ENCODE data around the gene CDH6. TPM values are rescaled to one million over a fixed set of nuclear protein-coding genes. Genes with fewer than 3 reads are reported as not detected.

Gene CDH6
- total and polyA plus RNA-seq, 4 experiments from 2014 or later: not detected

DNA sequence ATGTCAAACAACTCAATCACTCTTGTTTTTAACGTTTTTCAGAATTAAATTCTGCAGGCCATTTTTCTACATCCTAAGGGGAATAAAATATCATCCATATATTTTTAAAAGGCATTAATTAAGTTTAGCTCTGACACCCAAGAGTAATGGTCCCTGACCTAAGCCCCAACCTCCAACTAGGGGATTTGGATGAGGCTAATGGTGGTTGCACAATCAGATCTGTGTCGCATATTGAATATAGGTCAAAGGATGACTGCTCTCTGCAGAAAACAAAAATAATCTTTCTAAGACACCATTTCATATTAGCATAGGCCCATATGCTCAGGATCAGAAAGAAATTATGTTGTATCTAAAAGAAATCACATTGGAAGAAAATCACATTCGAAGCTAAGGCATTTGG is 20.7 kb downstream of the CDH6 start:
- Histone ChIP-seq H3K27me3 (ENCODE audit: insufficient read depth, low read length) (no peaks in the 10 kb centered on the region), H3K27ac (ENCODE audit: low read depth, low read length) (no peak overlapping the region), H3K36me3 (ENCODE audit: insufficient read depth, low read length) (no peaks in the 10 kb centered on the region), H3K9me3 (ENCODE audit: control insufficient read depth in 1 of 2, low read length in 2 of 2) (no peaks in the 10 kb centered on the region), H3K4me3 (ENCODE audit: low read length in 2 of 2) (no peak overlapping the region), H3K4me1 (ENCODE audit: insufficient read depth, low read length) (no peaks in the 10 kb centered on the region)
- intact Hi-C loops (cut with micrococcal nuclease): no loop called here
- Mint-ChIP-seq H3K9me3 (peaks cover 0 to 2% (median 0%) of the 10 kb centered on the region in 8 donors), H3K27me3 (peaks cover 0 to 1% of the 10 kb centered on the region in 2 donors), H3K4me3 (no peak overlapping the region), H3K36me3 (no peaks in the 10 kb centered on the region), H3K27ac (no peak overlapping the region), H3K4me1 (peaks cover 0 to 1% (median 0%) of the 10 kb centered on the region in 4 donors)
- POLR2A ChIA-PET (ENCODE audit: partially characterized antibody): no interaction called here
- CTCF ChIA-PET (ENCODE audit: partially characterized antibody): no interaction called here
- no peak for DNase-seq

DNA sequence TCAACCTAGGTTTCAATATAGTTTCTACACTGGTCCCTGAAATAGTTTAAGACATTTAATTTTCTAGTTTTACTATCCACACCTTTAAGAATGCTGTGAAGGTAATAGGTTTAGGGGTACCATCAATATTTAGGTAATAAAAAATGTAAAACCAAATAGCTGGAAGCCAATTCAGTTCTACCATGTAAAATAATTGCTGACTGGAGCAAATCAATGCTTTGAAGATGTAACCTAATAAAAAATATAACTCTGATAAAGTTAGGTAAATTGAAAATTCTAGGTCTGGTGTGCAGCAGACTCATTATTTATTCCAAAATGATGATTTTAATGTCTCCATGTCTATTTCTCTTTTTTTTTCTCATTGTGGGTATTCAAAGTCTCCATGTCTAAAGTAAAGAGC is 21.8 kb downstream of the CDH6 start:
- no peak overlapping the region for H3K27ac Mint-ChIP-seq
- H3K27me3 Mint-ChIP-seq: peaks cover 0 to 1% of the 10 kb centered on the region in 2 donors
- Histone ChIP-seq H3K27me3 (ENCODE audit: insufficient read depth, low read length) (no peaks in the 10 kb centered on the region), H3K9me3 (ENCODE audit: control insufficient read depth in 1 of 2, low read length in 2 of 2) (no peaks in the 10 kb centered on the region), H3K36me3 (ENCODE audit: insufficient read depth, low read length) (no peaks in the 10 kb centered on the region), H3K27ac (ENCODE audit: low read depth, low read length) (no peak overlapping the region), H3K4me1 (ENCODE audit: insufficient read depth, low read length) (no peaks in the 10 kb centered on the region), H3K4me3 (ENCODE audit: low read length in 2 of 2) (no peak overlapping the region)
- ChIA-PET POLR2A (ENCODE audit: partially characterized antibody) (no interaction called here), CTCF (ENCODE audit: partially characterized antibody) (no interaction called here)
- intact Hi-C loops (cut with micrococcal nuclease): no loop called here
- no peak overlapping the region for H3K4me3 Mint-ChIP-seq
- DNase-seq: no peak
- H3K4me1 Mint-ChIP-seq: peaks cover 0 to 1% (median 0%) of the 10 kb centered on the region in 4 donors
- H3K9me3 Mint-ChIP-seq: peaks cover 0 to 2% (median 0%) of the 10 kb centered on the region in 8 donors
- H3K36me3 Mint-ChIP-seq: no peaks in the 10 kb centered on the region

DNA sequence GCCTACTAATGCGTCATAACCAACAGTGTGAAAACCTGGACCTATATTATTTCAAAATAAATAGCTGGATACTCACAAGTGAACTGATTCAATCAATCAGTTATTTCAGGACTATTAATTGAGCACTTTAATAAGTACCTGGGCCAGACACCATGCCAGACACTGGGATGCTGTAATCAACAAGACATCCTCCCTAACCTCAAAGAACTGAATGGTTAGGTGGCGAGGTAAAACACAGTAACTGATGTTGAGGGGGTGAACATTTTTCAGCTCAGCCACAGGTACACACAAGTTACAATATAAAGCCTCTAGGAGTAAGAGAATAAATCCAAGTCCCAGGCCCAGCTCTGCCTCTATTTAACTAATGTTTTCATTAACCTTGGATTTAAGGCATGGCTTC is 24.0 kb downstream of the CDH6 start:
- Mint-ChIP-seq H3K9me3 (peaks cover 0 to 4% (median 0%) of the 10 kb centered on the region in 8 donors), H3K4me3 (no peak overlapping the region)
- no peaks in the 10 kb centered on the region for H3K4me1 ChIP-seq (ENCODE audit: insufficient read depth, low read length)

DNA sequence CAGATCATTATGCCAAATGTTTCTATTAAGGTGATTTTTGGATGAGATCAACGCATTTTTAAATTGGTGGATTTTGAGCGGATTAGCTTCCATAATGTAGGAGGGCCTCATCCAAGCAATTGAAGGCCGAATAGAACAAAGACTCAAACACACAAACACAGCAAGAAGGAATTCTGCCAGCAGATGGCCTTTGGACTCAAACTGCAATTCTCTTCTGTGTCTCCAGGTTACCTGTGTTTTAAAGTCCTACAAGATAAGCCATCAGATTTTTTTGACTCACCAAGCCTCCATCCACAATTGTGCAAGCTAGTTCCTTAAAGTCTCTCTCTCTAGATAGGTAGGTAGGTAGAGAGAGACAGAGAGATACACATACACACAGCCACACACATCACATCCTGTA is 25.5 kb downstream of the CDH6 start:
- no peaks in the 10 kb centered on the region for H3K27me3 ChIP-seq (ENCODE audit: insufficient read depth, low read length)
- H3K9me3 Mint-ChIP-seq: peaks cover 0 to 4% (median 0%) of the 10 kb centered on the region in 8 donors
- no peak overlapping the region for H3K27ac ChIP-seq (ENCODE audit: low read depth, low read length)
- POLR2A ChIA-PET (ENCODE audit: partially characterized antibody): no interaction called here
- CTCF ChIA-PET (ENCODE audit: partially characterized antibody): no interaction called here
- no peak overlapping the region for H3K4me3 ChIP-seq (ENCODE audit: low read length in 2 of 2)
- H3K9me3 ChIP-seq (ENCODE audit: control insufficient read depth in 1 of 2, low read length in 2 of 2): no peaks in the 10 kb centered on the region
- no peak overlapping the region for H3K27ac Mint-ChIP-seq
- intact Hi-C loops (cut with micrococcal nuclease): no loop called here
- no peaks in the 10 kb centered on the region for H3K27me3 Mint-ChIP-seq
- H3K4me1 Mint-ChIP-seq: no peaks in the 10 kb centered on the region
- no peaks in the 10 kb centered on the region for H3K36me3 ChIP-seq (ENCODE audit: insufficient read depth, low read length)
- H3K4me1 ChIP-seq (ENCODE audit: insufficient read depth, low read length): no peaks in the 10 kb centered on the region
- H3K4me3 Mint-ChIP-seq: no peak overlapping the region
- no peaks in the 10 kb centered on the region for H3K36me3 Mint-ChIP-seq
- no peak for DNase-seq

More for the DNA sequence above, 24.0 kb downstream of the CDH6 start:
- intact Hi-C loops (cut with micrococcal nuclease): no loop called here
- H3K27ac ChIP-seq (ENCODE audit: low read depth, low read length): no peak overlapping the region
- no peak overlapping the region for H3K4me3 ChIP-seq (ENCODE audit: low read length in 2 of 2)
- no peaks in the 10 kb centered on the region for H3K9me3 ChIP-seq (ENCODE audit: control insufficient read depth in 1 of 2, low read length in 2 of 2)
- H3K27me3 Mint-ChIP-seq: peaks cover 0 to 1% of the 10 kb centered on the region in 2 donors
- no peak for DNase-seq
- H3K27ac Mint-ChIP-seq: no peak overlapping the region
- ChIA-PET CTCF (ENCODE audit: partially characterized antibody) (no interaction called here), POLR2A (ENCODE audit: partially characterized antibody) (no interaction called here)
- H3K36me3 Mint-ChIP-seq: no peaks in the 10 kb centered on the region
- peaks cover 0 to 1% (median 0%) of the 10 kb centered on the region in 4 donors for H3K4me1 Mint-ChIP-seq
- H3K27me3 ChIP-seq (ENCODE audit: insufficient read depth, low read length): no peaks in the 10 kb centered on the region
- no peaks in the 10 kb centered on the region for H3K36me3 ChIP-seq (ENCODE audit: insufficient read depth, low read length)

DNA sequence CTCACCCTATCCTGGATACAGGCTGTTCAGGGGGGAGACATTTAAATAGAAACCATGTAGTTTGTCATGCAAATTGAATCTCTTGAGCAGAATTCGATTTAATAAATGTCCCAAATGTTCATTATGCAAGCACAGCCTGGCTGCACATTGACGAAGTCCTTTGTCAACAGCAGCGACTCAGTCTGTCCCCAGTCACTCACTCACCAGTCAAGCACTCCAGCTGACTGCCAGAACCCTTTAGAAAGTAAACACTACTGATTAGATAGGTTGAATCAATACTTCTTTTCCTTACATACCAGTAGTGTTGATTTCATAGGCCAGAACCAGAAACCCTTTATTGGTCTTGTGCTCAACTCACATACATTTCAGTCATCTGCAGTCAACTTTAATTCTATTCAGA is 27.5 kb downstream of the CDH6 start:
- no peaks in the 10 kb centered on the region for H3K36me3 ChIP-seq (ENCODE audit: insufficient read depth, low read length)
- H3K9me3 ChIP-seq (ENCODE audit: control insufficient read depth in 1 of 2, low read length in 2 of 2): no peaks in the 10 kb centered on the region
- Mint-ChIP-seq H3K27ac (no peak overlapping the region), H3K4me1 (no peaks in the 10 kb centered on the region), H3K9me3 (peaks cover 0 to 4% (median 0%) of the 10 kb centered on the region in 8 donors), H3K4me3 (no peak overlapping the region), H3K36me3 (no peaks in the 10 kb centered on the region), H3K27me3 (no peaks in the 10 kb centered on the region)
- H3K4me3 ChIP-seq (ENCODE audit: low read length in 2 of 2): no peak overlapping the region
- CTCF ChIA-PET (ENCODE audit: partially characterized antibody): no interaction called here
- intact Hi-C loops (cut with micrococcal nuclease): no loop called here
- H3K4me1 ChIP-seq (ENCODE audit: insufficient read depth, low read length): no peaks in the 10 kb centered on the region
- DNase-seq: no peak
- POLR2A ChIA-PET (ENCODE audit: partially characterized antibody): no interaction called here
- H3K27ac ChIP-seq (ENCODE audit: low read depth, low read length): no peak overlapping the region
- H3K27me3 ChIP-seq (ENCODE audit: insufficient read depth, low read length): no peaks in the 10 kb centered on the region

DNA sequence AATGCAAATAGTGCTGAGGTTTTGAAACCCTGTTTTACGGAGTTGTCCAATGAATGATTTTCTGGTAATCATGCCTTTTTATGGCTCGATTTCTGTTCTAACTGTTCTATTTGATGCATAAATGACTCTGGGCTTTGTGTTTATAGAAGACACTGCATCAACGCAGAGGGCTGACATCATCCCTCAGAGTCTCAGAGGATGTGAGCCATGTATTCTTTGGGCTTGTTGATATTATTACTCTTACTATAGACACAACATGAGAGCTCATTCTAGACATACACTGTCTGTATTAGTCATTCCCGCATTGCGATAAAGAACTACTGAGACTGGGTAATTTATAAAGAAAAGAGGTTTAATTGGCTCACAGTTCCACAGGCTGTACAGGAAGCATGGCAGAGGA is 31.6 kb downstream of the CDH6 start:
- no peaks in the 10 kb centered on the region for H3K4me1 ChIP-seq (ENCODE audit: insufficient read depth, low read length)
- Mint-ChIP-seq H3K27ac (no peak overlapping the region), H3K4me1 (no peaks in the 10 kb centered on the region), H3K4me3 (no peak overlapping the region), H3K9me3 (peaks cover 0 to 9% (median 3%) of the 10 kb centered on the region in 8 donors), H3K36me3 (no peaks in the 10 kb centered on the region), H3K27me3 (peaks cover 0 to 3% of the 10 kb centered on the region in 2 donors)
- no peaks in the 10 kb centered on the region for H3K9me3 ChIP-seq (ENCODE audit: control insufficient read depth in 1 of 2, low read length in 2 of 2)
- CTCF ChIA-PET (ENCODE audit: partially characterized antibody): no interaction called here
- H3K36me3 ChIP-seq (ENCODE audit: insufficient read depth, low read length): no peaks in the 10 kb centered on the region
- H3K27me3 ChIP-seq (ENCODE audit: insufficient read depth, low read length): no peaks in the 10 kb centered on the region
- no peak for DNase-seq
- no peak overlapping the region for H3K27ac ChIP-seq (ENCODE audit: low read depth, low read length)
- H3K4me3 ChIP-seq (ENCODE audit: low read length in 2 of 2): no peak overlapping the region
- intact Hi-C loops (cut with micrococcal nuclease): no loop called here
- POLR2A ChIA-PET (ENCODE audit: partially characterized antibody): no interaction called here

DNA sequence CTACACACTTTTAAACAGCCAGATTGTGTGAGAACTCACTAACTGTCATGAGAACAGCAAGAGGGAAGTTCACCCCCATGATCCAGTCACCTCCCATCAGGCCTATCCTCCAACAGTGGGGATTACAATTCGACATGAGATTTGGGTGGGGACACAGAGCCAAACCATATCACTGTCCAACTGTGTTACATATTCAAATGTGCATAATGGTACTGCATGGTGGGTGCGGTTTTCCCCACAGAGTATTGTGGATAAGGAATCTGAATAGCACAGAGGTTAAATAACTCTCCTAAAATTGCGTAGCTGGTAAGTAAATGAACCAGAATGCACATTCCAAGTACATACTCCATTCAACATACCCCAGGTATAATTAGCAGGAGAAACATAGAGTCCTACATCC is 32.1 kb downstream of the CDH6 start:
- DNase-seq: no peak
- Mint-ChIP-seq H3K4me1 (no peaks in the 10 kb centered on the region), H3K9me3 (peaks cover 0 to 5% (median 3%) of the 10 kb centered on the region in 8 donors), H3K27me3 (peaks cover 0 to 3% of the 10 kb centered on the region in 2 donors), H3K36me3 (no peaks in the 10 kb centered on the region), H3K27ac (no peak overlapping the region), H3K4me3 (no peak overlapping the region)
- intact Hi-C loops (cut with micrococcal nuclease): no loop called here
- no peaks in the 10 kb centered on the region for H3K4me1 ChIP-seq (ENCODE audit: insufficient read depth, low read length)
- no peaks in the 10 kb centered on the region for H3K36me3 ChIP-seq (ENCODE audit: insufficient read depth, low read length)
- no peak overlapping the region for H3K27ac ChIP-seq (ENCODE audit: low read depth, low read length)
- ChIA-PET CTCF (ENCODE audit: partially characterized antibody) (no interaction called here), POLR2A (ENCODE audit: partially characterized antibody) (no interaction called here)
- no peak overlapping the region for H3K4me3 ChIP-seq (ENCODE audit: low read length in 2 of 2)
- H3K9me3 ChIP-seq (ENCODE audit: control insufficient read depth in 1 of 2, low read length in 2 of 2): no peaks in the 10 kb centered on the region
- no peaks in the 10 kb centered on the region for H3K27me3 ChIP-seq (ENCODE audit: insufficient read depth, low read length)

DNA sequence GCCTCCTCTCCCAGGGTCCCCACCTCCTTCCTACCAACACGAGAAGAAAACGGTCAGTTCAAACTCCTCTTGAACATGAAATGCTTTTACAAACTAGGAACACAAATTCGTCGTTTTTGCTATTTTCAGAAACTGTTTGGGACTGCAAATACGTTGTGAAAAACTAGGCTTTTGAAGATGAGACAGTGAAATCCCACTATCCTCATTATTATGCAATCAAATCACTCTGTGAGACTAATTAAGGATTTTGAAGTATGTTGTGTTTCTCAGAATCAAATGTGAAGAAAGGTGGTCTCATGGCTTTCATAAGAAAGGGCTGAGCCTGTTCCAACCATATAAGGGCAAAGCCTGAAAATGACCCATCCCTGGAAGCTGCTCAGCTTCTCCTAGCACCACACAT is 33.2 kb downstream of the CDH6 start:
- Histone ChIP-seq H3K9me3 (ENCODE audit: control insufficient read depth in 1 of 2, low read length in 2 of 2) (no peaks in the 10 kb centered on the region), H3K27me3 (ENCODE audit: insufficient read depth, low read length) (no peaks in the 10 kb centered on the region), H3K36me3 (ENCODE audit: insufficient read depth, low read length) (no peaks in the 10 kb centered on the region), H3K4me1 (ENCODE audit: insufficient read depth, low read length) (no peaks in the 10 kb centered on the region), H3K27ac (ENCODE audit: low read depth, low read length) (no peak overlapping the region), H3K4me3 (ENCODE audit: low read length in 2 of 2) (no peak overlapping the region)
- peaks cover 0 to 5% (median 3%) of the 10 kb centered on the region in 8 donors for H3K9me3 Mint-ChIP-seq
- H3K27me3 Mint-ChIP-seq: peaks cover 0 to 3% of the 10 kb centered on the region in 2 donors
- intact Hi-C loops (cut with micrococcal nuclease): no loop called here
- H3K4me3 Mint-ChIP-seq: no peak overlapping the region
- ChIA-PET CTCF (ENCODE audit: partially characterized antibody) (no interaction called here), POLR2A (ENCODE audit: partially characterized antibody) (no interaction called here)
- DNase-seq: no peak
- H3K4me1 Mint-ChIP-seq: no peaks in the 10 kb centered on the region
- no peaks in the 10 kb centered on the region for H3K36me3 Mint-ChIP-seq
- H3K27ac Mint-ChIP-seq: no peak overlapping the region
